ENCODE measurements around the gene CASKIN2.

CASKIN2 gene

GRCh38 chr17:75498039-75498725, 17.2 kb downstream of the CASKIN2 start:
- no peak overlapping the region for H3K4me3 ChIP-seq (ENCODE audit: low read depth, low read length)
- TF ChIP-seq, protein P1, sequence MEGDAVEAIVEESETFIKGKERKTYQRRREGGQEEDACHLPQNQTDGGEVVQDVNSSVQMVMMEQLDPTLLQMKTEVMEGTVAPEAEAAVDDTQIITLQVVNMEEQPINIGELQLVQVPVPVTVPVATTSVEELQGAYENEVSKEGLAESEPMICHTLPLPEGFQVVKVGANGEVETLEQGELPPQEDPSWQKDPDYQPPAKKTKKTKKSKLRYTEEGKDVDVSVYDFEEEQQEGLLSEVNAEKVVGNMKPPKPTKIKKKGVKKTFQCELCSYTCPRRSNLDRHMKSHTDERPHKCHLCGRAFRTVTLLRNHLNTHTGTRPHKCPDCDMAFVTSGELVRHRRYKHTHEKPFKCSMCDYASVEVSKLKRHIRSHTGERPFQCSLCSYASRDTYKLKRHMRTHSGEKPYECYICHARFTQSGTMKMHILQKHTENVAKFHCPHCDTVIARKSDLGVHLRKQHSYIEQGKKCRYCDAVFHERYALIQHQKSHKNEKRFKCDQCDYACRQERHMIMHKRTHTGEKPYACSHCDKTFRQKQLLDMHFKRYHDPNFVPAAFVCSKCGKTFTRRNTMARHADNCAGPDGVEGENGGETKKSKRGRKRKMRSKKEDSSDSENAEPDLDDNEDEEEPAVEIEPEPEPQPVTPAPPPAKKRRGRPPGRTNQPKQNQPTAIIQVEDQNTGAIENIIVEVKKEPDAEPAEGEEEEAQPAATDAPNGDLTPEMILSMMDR (IDR thresholded peaks at IDR 0.05; ENCODE audit: low read depth, low read length): no peak

DNA sequence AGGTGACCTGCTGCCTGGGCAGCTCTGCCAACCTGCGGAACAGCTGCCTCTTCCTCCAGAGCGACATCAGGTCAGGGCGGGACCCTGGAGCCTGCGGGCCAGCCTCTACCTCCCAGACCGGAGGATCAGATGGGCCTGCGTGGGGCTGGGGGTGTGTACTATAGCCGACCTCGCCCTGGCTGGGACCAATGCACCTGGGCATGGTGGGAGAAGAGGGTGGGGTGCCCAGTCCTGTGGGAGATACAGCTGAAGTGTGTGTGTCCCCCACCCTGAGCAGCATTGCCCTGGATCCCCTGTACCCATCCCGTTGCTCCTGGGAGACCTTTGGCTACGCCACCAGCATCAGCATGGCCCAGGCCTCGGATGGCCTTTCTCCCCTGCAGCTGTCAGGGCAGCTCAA, 19.3 kb downstream of the CASKIN2 start:
- TF ChIP-seq, protein P1 (IDR thresholded peaks at IDR 0.05; ENCODE audit: low read depth, low read length): no peak
- no peak overlapping the region for H3K4me3 ChIP-seq (ENCODE audit: low read depth, low read length)

DNA sequence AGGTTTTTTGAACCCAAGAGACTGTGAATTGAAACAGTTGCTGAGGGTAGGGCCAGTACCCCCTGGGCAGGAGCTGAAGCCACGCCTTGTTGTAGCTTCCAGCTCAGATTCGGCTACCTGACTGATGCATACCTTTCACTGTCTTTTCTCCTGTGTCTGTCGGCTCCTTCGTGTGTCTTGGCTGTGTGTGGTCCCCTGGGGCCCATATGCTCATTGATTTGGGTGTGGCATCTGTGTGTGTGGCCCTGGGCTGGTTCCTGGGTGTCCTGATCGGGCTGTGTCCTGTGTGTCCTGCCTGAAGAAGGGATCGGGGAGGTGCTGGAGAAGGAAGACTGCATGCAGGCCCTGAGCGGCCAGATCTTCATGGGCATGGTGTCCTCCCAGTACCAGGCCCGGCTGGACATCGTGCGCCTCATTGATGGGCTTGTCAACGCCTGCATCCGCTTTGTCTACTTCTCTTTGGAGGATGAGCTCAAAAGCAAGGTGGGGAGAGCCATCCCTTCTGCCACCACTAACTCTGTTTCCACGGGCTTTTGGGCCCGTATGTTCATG, 20.9 kb downstream of the CASKIN2 start:
- TF ChIP-seq, protein P1 (IDR thresholded peaks at IDR 0.05; ENCODE audit: low read depth, low read length): no peak
- H3K4me3 ChIP-seq (ENCODE audit: low read depth, low read length): no peak overlapping the region

- H3K4me3 ChIP-seq (ENCODE audit: low read depth, low read length): no peak overlapping the region
- TF ChIP-seq, protein P1 (IDR thresholded peaks at IDR 0.05; ENCODE audit: low read depth, low read length): no peak
Observed at GRCh38 chr17:75493476-75494129, 21.7 kb downstream of the CASKIN2 start.

DNA sequence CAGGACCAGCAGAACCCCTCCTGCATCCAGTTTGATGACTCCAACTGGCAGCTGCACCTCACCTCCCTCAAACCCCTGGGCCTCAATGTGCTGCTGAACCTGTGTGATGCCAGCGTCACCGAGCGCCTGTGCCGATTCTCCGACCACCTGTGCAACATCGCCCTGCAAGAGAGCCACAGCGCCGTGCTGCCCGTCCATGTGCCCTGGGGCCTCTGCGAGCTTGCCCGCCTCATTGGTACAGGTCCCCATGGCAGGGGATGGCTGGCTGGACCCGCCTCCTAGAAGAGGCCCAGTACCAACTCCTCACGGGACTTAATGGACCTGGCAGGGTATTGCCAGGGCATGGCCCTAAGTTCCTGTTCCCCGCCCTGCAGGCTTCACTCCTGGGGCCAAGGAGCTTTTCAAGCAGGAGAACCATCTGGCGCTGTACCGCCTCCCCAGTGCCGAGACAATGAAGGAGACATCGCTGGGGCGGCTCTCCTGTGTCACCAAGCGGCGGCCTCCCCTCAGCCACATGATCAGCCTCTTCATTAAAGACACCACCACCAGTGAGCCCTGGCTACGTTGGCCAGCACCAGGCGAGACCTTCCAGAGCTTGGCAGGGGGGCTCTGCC, 22.7 kb downstream of the CASKIN2 start:
- H3K4me3 ChIP-seq (ENCODE audit: low read depth, low read length): no peak overlapping the region
- TF ChIP-seq, protein P1 (IDR thresholded peaks at IDR 0.05; ENCODE audit: low read depth, low read length): no peak

GRCh38 chr17:75491680-75492079, 23.7 kb downstream of the CASKIN2 start:
- no peak overlapping the region for H3K4me3 ChIP-seq (ENCODE audit: low read depth, low read length)
- TF ChIP-seq, protein P1 (IDR thresholded peaks at IDR 0.05; ENCODE audit: low read depth, low read length): no peak

Data from WI38 (cell line).